Activated CD8-positive, alpha-beta T cell treated with anti-CD3 and anti-CD28 coated beads, Interleukin-2, amount 10 ng/mL, durations not matched to agents 7 days and 5 days (primary cell): ENCODE results near the gene ZNF222. TPM values are rescaled to one million over a fixed set of nuclear protein-coding genes. Genes with fewer than 3 reads are reported as not detected.

Experiments
- ATAC-seq: fragments of 150-1000 bp; cut with Tn5 transposase; one replicate; pipeline ENCODE4 v1.10.0; 2021; ENCODE audit warnings: moderate library complexity
- CTCF ChIA-PET: fragments of 350-600 bp; sonication (Branson Sonifier 250); formaldehyde crosslinking; loops from one replicate; lab custom pipeline; 2021; ENCODE audit warnings: antibody characterized with exemption; lab: Charles Lee
- POLR2A ChIA-PET: fragments of 350-600 bp; sonication (Branson Sonifier 250); formaldehyde crosslinking; loops from one replicate; lab custom pipeline; 2021; ENCODE audit warnings: antibody characterized with exemption; lab: Charles Lee
- DNase-seq: peaks from one replicate; pipeline ENCODE4 v3.0.0-alpha.2; 2020
- H3K27ac Mint-ChIP-seq: one replicate; pipeline ENCODE4 v1.8.0; 2021; ENCODE audit warnings: mild to moderate bottlenecking, mixed read lengths
- H3K27me3 Mint-ChIP-seq: one replicate; pipeline ENCODE4 v1.8.0; 2021; ENCODE audit warnings: low read depth, mixed read lengths
- H3K36me3 Mint-ChIP-seq: one replicate; pipeline ENCODE4 v1.8.0; 2021; ENCODE audit warnings: low read depth, mixed read lengths
- H3K4me1 Mint-ChIP-seq: one replicate; pipeline ENCODE4 v1.8.0; 2021; ENCODE audit warnings: low read depth, mixed read lengths
- H3K4me3 Mint-ChIP-seq: one replicate; pipeline ENCODE4 v1.8.0; 2021; ENCODE audit warnings: mild to moderate bottlenecking, mixed read lengths
- H3K9me3 Mint-ChIP-seq: one replicate; pipeline ENCODE4 v1.8.0; 2022; ENCODE audit warnings: mixed read lengths; ENCODE audit not compliant: insufficient read depth
- total RNA-seq, 2 experiments: library from RNA; stranded (reverse); gene quantifications; one replicate each; pipeline ENCODE4 v1.2.3, GENCODE V29; 2021

Gene ZNF222
- total RNA-seq, 2 experiments from 2014 or later: 2.6 to 3.0 TPM

GRCh38 chr19:44007473-44007872 is 17.7 kb upstream of the ZNF222 start:
- H3K4me3 Mint-ChIP-seq: no peak overlapping the region
- POLR2A ChIA-PET: no interaction called here
- H3K36me3 Mint-ChIP-seq: peaks cover 67% of the 10 kb centered on the region
- H3K27ac Mint-ChIP-seq: no peak overlapping the region
- H3K9me3 Mint-ChIP-seq: peaks cover 51% of the 10 kb centered on the region
- no peaks in the 10 kb centered on the region for H3K27me3 Mint-ChIP-seq
- ATAC-seq (no peak), DNase-seq (no peak)
- CTCF ChIA-PET: no interaction called here
- peaks cover 9% of the 10 kb centered on the region for H3K4me1 Mint-ChIP-seq

GRCh38 chr19:44010468-44010867 is 14.7 kb upstream of the ZNF222 start:
- no peaks in the 10 kb centered on the region for H3K27me3 Mint-ChIP-seq
- POLR2A ChIA-PET: no interaction called here
- no peaks in the 10 kb centered on the region for H3K4me1 Mint-ChIP-seq
- H3K27ac Mint-ChIP-seq: no peak overlapping the region
- ATAC-seq: no peak
- H3K36me3 Mint-ChIP-seq: peaks cover 70% of the 10 kb centered on the region
- CTCF ChIA-PET: no interaction called here
- H3K9me3 Mint-ChIP-seq: peaks cover 78% of the 10 kb centered on the region
- H3K4me3 Mint-ChIP-seq: no peak overlapping the region
- DNase-seq: no peak

- Mint-ChIP-seq H3K4me1 (no peaks in the 10 kb centered on the region), H3K9me3 (peaks cover 24% of the 10 kb centered on the region), H3K36me3 (no peaks in the 10 kb centered on the region), H3K27me3 (peaks cover 2% of the 10 kb centered on the region), H3K27ac (no peak overlapping the region), H3K4me3 (no peak overlapping the region)
- DNase-seq (no peak), ATAC-seq (no peak)
- POLR2A ChIA-PET: no interaction called here
- CTCF ChIA-PET: no interaction called here
Observed at GRCh38 chr19:44019498-44019897, 5.7 kb upstream of the ZNF222 start.

GRCh38 chr19:44021221-44021620 is 4.0 kb upstream of the ZNF222 start:
- CTCF ChIA-PET: no interaction called here
- POLR2A ChIA-PET: no interaction called here

GRCh38 chr19:44024900-44025216 is 321 bp upstream of the ZNF222 start:
- ChIA-PET CTCF (interaction anchor here (1.8 kb wide), 1 partner anchor 70 kb away, joined by 6 read pairs; no protein-coding TSS in a partner anchor), POLR2A (no interaction called here)
- peak overlapping the region; percentile 93 for H3K27ac Mint-ChIP-seq
- H3K4me3 Mint-ChIP-seq: peak overlapping the region; percentile 99
- peaks cover 2% of the 10 kb centered on the region for H3K27me3 Mint-ChIP-seq
- peaks cover 46% of the 10 kb centered on the region for H3K36me3 Mint-ChIP-seq
- no peak for DNase-seq
- peaks cover 17% of the 10 kb centered on the region for H3K4me1 Mint-ChIP-seq
- peaks cover 26% of the 10 kb centered on the region for H3K9me3 Mint-ChIP-seq
- ATAC-seq: no peak

More at GRCh38 chr19:44021221-44021620, 4.0 kb upstream of the ZNF222 start:
- H3K27ac Mint-ChIP-seq: no peak overlapping the region
- H3K9me3 Mint-ChIP-seq: peaks cover 14% of the 10 kb centered on the region
- peaks cover 2% of the 10 kb centered on the region for H3K27me3 Mint-ChIP-seq
- H3K36me3 Mint-ChIP-seq: peaks cover 13% of the 10 kb centered on the region
- DNase-seq (no peak), ATAC-seq (no peak)
- peaks cover 17% of the 10 kb centered on the region for H3K4me1 Mint-ChIP-seq
- no peak overlapping the region for H3K4me3 Mint-ChIP-seq

- peaks cover 2% of the 10 kb centered on the region for H3K27me3 Mint-ChIP-seq
- DNase-seq (no peak), ATAC-seq (no peak)
- CTCF ChIA-PET: no interaction called here
- H3K4me1 Mint-ChIP-seq: peaks cover 17% of the 10 kb centered on the region
- H3K9me3 Mint-ChIP-seq: peaks cover 26% of the 10 kb centered on the region
- H3K27ac Mint-ChIP-seq: no peak overlapping the region
- H3K36me3 Mint-ChIP-seq: peaks cover 64% of the 10 kb centered on the region
- POLR2A ChIA-PET: interaction anchor here (0.7 kb wide), 1 partner anchor 32 kb away, joined by 3 read pairs; no protein-coding TSS in a partner anchor
- H3K4me3 Mint-ChIP-seq: no peak overlapping the region
Observed at GRCh38 chr19:44026622-44027021, 1.4 kb downstream of the ZNF222 start.

GRCh38 chr19:44032001-44032610 is 6.9 kb downstream of the ZNF222 start:
- no peak for ATAC-seq
- POLR2A ChIA-PET: no interaction called here
- Mint-ChIP-seq H3K27ac (no peak overlapping the region), H3K27me3 (no peaks in the 10 kb centered on the region), H3K4me1 (no peaks in the 10 kb centered on the region), H3K9me3 (peaks cover 51% of the 10 kb centered on the region), H3K36me3 (peaks cover 57% of the 10 kb centered on the region), H3K4me3 (no peak overlapping the region)
- no peak for DNase-seq
- CTCF ChIA-PET: no interaction called here

GRCh38 chr19:44042147-44042546 is 17.0 kb downstream of the ZNF222 start:
- Mint-ChIP-seq H3K4me3 (no peak overlapping the region), H3K27me3 (peaks cover 5% of the 10 kb centered on the region), H3K9me3 (peaks cover 19% of the 10 kb centered on the region), H3K36me3 (no peaks in the 10 kb centered on the region), H3K27ac (no peak overlapping the region), H3K4me1 (no peaks in the 10 kb centered on the region)
- CTCF ChIA-PET: no interaction called here
- ATAC-seq (no peak), DNase-seq (no peak)
- POLR2A ChIA-PET: no interaction called here

GRCh38 chr19:44050740-44051649 is 25.8 kb downstream of the ZNF222 start:
- no peaks in the 10 kb centered on the region for H3K27me3 Mint-ChIP-seq
- H3K4me3 Mint-ChIP-seq: peak overlapping the region; percentile 79
- peaks cover 16% of the 10 kb centered on the region for H3K9me3 Mint-ChIP-seq
- DNase-seq (no peak), ATAC-seq (peak; percentile 64)
- no peak overlapping the region for H3K27ac Mint-ChIP-seq
- H3K4me1 Mint-ChIP-seq: peaks cover 20% of the 10 kb centered on the region
- POLR2A ChIA-PET: no interaction called here
- CTCF ChIA-PET: interaction anchor here (1.7 kb wide), 1 partner anchor 44 kb away, joined by 5 read pairs; no protein-coding TSS in a partner anchor
- H3K36me3 Mint-ChIP-seq: peaks cover 29% of the 10 kb centered on the region

GRCh38 chr19:44051650-44052402 is 26.6 kb downstream of the ZNF222 start, which contains the start of gene ZNF223:
ZNF223 (plus strand) TSS chr19:44052036; CDS start chr19:44055177, 3,141 bp downstream.
- DNase-seq: peak; percentile 35
- ATAC-seq: peak; percentile 42
- H3K36me3 Mint-ChIP-seq: peaks cover 31% of the 10 kb centered on the region
- no peaks in the 10 kb centered on the region for H3K27me3 Mint-ChIP-seq
- POLR2A ChIA-PET: no interaction called here
- peak within 1 kb of the TSS; percentile 79 for H3K4me3 Mint-ChIP-seq
- peaks cover 16% of the 10 kb centered on the region for H3K9me3 Mint-ChIP-seq
- H3K4me1 Mint-ChIP-seq: peaks cover 20% of the 10 kb centered on the region
- CTCF ChIA-PET: interaction anchor here (1.7 kb wide), 1 partner anchor 43 kb away, joined by 5 read pairs; no protein-coding TSS in a partner anchor
- H3K27ac Mint-ChIP-seq: peak within 1 kb of the TSS; percentile 50

- H3K36me3 Mint-ChIP-seq: peaks cover 31% of the 10 kb centered on the region
- no peak overlapping the region for H3K4me3 Mint-ChIP-seq
- H3K4me1 Mint-ChIP-seq: peaks cover 20% of the 10 kb centered on the region
- CTCF ChIA-PET: no interaction called here
- H3K27ac Mint-ChIP-seq: no peak overlapping the region
- no peak for DNase-seq
- peaks cover 9% of the 10 kb centered on the region for H3K9me3 Mint-ChIP-seq
- no peak for ATAC-seq
- H3K27me3 Mint-ChIP-seq: no peaks in the 10 kb centered on the region
- POLR2A ChIA-PET: no interaction called here
Observed at GRCh38 chr19:44055870-44056269, 30.7 kb downstream of the ZNF222 start.
